HEK293 (cell line): Measurements from ENCODE around the gene NAV3.

Source experiments
- CTCF ChIA-PET: fragments of 350-600 bp; formaldehyde crosslinking; extraction: SDS; loops from one replicate; lab custom pipeline; 2021; ENCODE audit warnings: antibody characterized with exemption; lab: Yijun Ruan, JAX
- POLR2A ChIA-PET: fragments of 300-600 bp; formaldehyde crosslinking; extraction: SDS; loops from one replicate; lab custom pipeline; 2020; ENCODE audit warnings: antibody characterized with exemption, inconsistent platforms; lab: Yijun Ruan, JAX
- H3K27ac ChIP-seq: fragments of 200-500 bp; sonication (Bioruptor generic); 2 replicates; pipeline ENCODE4 v1.5.1; 2014; ENCODE audit warnings: low read depth, low read length, control low read depth, inconsistent platforms; ENCODE audit errors: extremely low read depth
- H3K36me3 ChIP-seq, 2 experiments: fragments of 200-500 bp in 1 of 2; sonication (Bioruptor generic) in 1 of 2; 1 replicate in 1 of 2; 2 replicates in 1 of 2; pipeline ENCODE4 v1.5.1; 2014 to 2017; ENCODE audit warnings: inconsistent platforms in 2 of 2, low read length in 2 of 2; ENCODE audit not compliant: control insufficient read depth in 2 of 2, insufficient read depth in 1 of 2
- H3K4me1 ChIP-seq: fragments of 200-500 bp; sonication (Bioruptor generic); 2 replicates; pipeline ENCODE4 v1.5.1; 2014; ENCODE audit warnings: mild to moderate bottlenecking, low read length, inconsistent platforms; ENCODE audit not compliant: control insufficient read depth, insufficient read depth
- H3K4me3 ChIP-seq: 2 replicates; pipeline ENCODE4 v1.5.1; 2011; ENCODE audit warnings: low read depth, mild to moderate bottlenecking, control low read depth, low read length, moderate library complexity
- H3K9me3 ChIP-seq: fragments of 200-500 bp; sonication (Bioruptor generic); 2 replicates; pipeline ENCODE4 v1.5.1; 2014; ENCODE audit warnings: low read depth, low read length, inconsistent platforms; ENCODE audit not compliant: control insufficient read depth, insufficient read depth
- FEZF1 ChIP-seq: fragments of 450-650 bp; formaldehyde crosslinking; IDR thresholded peaks from 2 replicates; pipeline ENCODE4 v1.5.1; 2016; ENCODE audit warnings: missing biosample characterization, missing genetic modification characterization
- HOXA7 ChIP-seq: sonication (generic); formaldehyde crosslinking; IDR thresholded peaks from 2 replicates; pipeline ENCODE4 v1.8.1; 2022; ENCODE audit warnings: missing genetic modification reagents, borderline replicate concordance
- PRDM1 ChIP-seq: fragments of 450-650 bp; formaldehyde crosslinking; IDR thresholded peaks from 2 replicates; pipeline ENCODE4; 2016; ENCODE audit warnings: missing biosample characterization, missing genetic modification characterization
- SP2 ChIP-seq: fragments of 450-650 bp; formaldehyde crosslinking; IDR thresholded peaks from 2 replicates; pipeline ENCODE4 v1.5.1; 2016; ENCODE audit warnings: missing biosample characterization, missing genetic modification characterization
- ZBTB10 ChIP-seq: fragments of 450-650 bp; formaldehyde crosslinking; IDR thresholded peaks from 2 replicates; pipeline ENCODE4 v1.5.1; 2016; ENCODE audit warnings: missing biosample characterization, missing genetic modification characterization
- ZFP41 ChIP-seq: fragments of 450-650 bp; formaldehyde crosslinking; IDR thresholded peaks from 2 replicates; pipeline ENCODE4 v1.5.1; 2016; ENCODE audit warnings: missing biosample characterization, missing genetic modification characterization, borderline replicate concordance
- ZNF146 ChIP-seq: fragments of 450-650 bp; formaldehyde crosslinking; IDR thresholded peaks from 2 replicates; pipeline ENCODE4 v1.5.1; 2016; ENCODE audit warnings: missing biosample characterization, missing genetic modification characterization
- ZNF248 ChIP-seq: fragments of 450-650 bp; formaldehyde crosslinking; IDR thresholded peaks from 2 replicates; pipeline ENCODE4 v1.5.1; 2017; ENCODE audit warnings: missing biosample characterization, missing genetic modification characterization
- ZNF26 ChIP-seq: fragments of 450-650 bp; formaldehyde crosslinking; IDR thresholded peaks from 2 replicates; pipeline ENCODE4 v1.5.1; 2016; ENCODE audit warnings: missing biosample characterization, missing genetic modification characterization
- ZNF335 ChIP-seq: fragments of 450-650 bp; formaldehyde crosslinking; conservative IDR thresholded peaks from 2 replicates; pipeline ENCODE4 v1.5.1; 2016; ENCODE audit warnings: missing biosample characterization, missing genetic modification characterization
- ZNF416 ChIP-seq: fragments of 450-650 bp; formaldehyde crosslinking; IDR thresholded peaks from 2 replicates; pipeline ENCODE4 v1.5.1; 2016; ENCODE audit warnings: missing biosample characterization, missing genetic modification characterization
- ZNF449 ChIP-seq: fragments of 450-650 bp; formaldehyde crosslinking; IDR thresholded peaks from 2 replicates; pipeline ENCODE4 v1.5.1; 2017; ENCODE audit warnings: missing biosample characterization, mild to moderate bottlenecking, missing genetic modification characterization, moderate library complexity
- ZNF514 ChIP-seq: fragments of 450-650 bp; formaldehyde crosslinking; IDR thresholded peaks from 2 replicates; pipeline ENCODE4 v1.5.1; 2016; ENCODE audit warnings: missing biosample characterization, missing genetic modification characterization
- ZNF561 ChIP-seq: fragments of 450-650 bp; IDR thresholded peaks from 2 replicates; pipeline ENCODE4 v1.5.1; 2018; ENCODE audit warnings: missing biosample characterization, missing genetic modification characterization, borderline replicate concordance
- ZNF585B ChIP-seq: fragments of 450-650 bp; formaldehyde crosslinking; IDR thresholded peaks from 2 replicates; pipeline ENCODE4 v1.5.1; 2016; ENCODE audit warnings: missing biosample characterization, missing genetic modification characterization
- ZNF654 ChIP-seq: fragments of 450-650 bp; formaldehyde crosslinking; IDR thresholded peaks from 2 replicates; pipeline ENCODE4 v1.5.1; 2016; ENCODE audit warnings: low read depth, missing biosample characterization, missing genetic modification characterization
- ZNF677 ChIP-seq: fragments of 450-650 bp; IDR thresholded peaks from 2 replicates; pipeline ENCODE4 v1.5.0; 2018; ENCODE audit warnings: missing biosample characterization, mild to moderate bottlenecking, missing genetic modification characterization, moderate library complexity
- ZNF704 ChIP-seq: fragments of 450-650 bp; formaldehyde crosslinking; IDR thresholded peaks from 2 replicates; pipeline ENCODE4 v1.5.1; 2016; ENCODE audit warnings: missing biosample characterization, missing genetic modification characterization
- ZNF707 ChIP-seq: fragments of 450-650 bp; formaldehyde crosslinking; IDR thresholded peaks from 2 replicates; pipeline ENCODE4 v1.5.1; 2016; ENCODE audit warnings: missing biosample characterization, missing genetic modification characterization
- ZSCAN23 ChIP-seq: fragments of 450-650 bp; formaldehyde crosslinking; IDR thresholded peaks from 2 replicates; pipeline ENCODE4 v1.5.1; 2016; ENCODE audit warnings: missing biosample characterization, missing genetic modification characterization

Gene NAV3

GRCh38 chr12:78146365-78146772 is 315.7 kb downstream of the NAV3 start:
- no peak overlapping the region for H3K27ac ChIP-seq
- ChIA-PET POLR2A (no interaction called here), CTCF (interaction anchor here (0.6 to 2.0 kb wide), 12 partner anchors 12 to 1009 kb away, joined by 3 to 11 read pairs (median 4); no protein-coding TSS in a partner anchor)
- TF ChIP-seq ZNF654 (peak; percentile 38), ZNF561 (tag by site-specific recombination) (no peak)
- no peaks in the 10 kb centered on the region for H3K4me1 ChIP-seq
- no peaks in the 10 kb centered on the region for H3K36me3 ChIP-seq
- no peak overlapping the region for H3K4me3 ChIP-seq
- H3K9me3 ChIP-seq = no peaks in the 10 kb centered on the region

- Histone ChIP-seq H3K27ac (no peak overlapping the region), H3K9me3 (no peaks in the 10 kb centered on the region), H3K4me3 (no peak overlapping the region), H3K36me3 (no peaks in the 10 kb centered on the region), H3K4me1 (no peaks in the 10 kb centered on the region)
- ChIA-PET POLR2A (no interaction called here), CTCF (no interaction called here)
- TF ChIP-seq ZNF514 (tag by site-specific recombination) (no peak), ZNF26 (no peak), ZNF707 (no peak), ZNF677 (tag by site-specific recombination) (no peak), FEZF1 (tag by site-specific recombination) (no peak), ZNF248 (no peak)
- TF ChIP-seq, all 188 proteins: peak for 0
These were observed 318.8 kb downstream of the NAV3 start for GRCh38 chr12:78149459-78149858.

GRCh38 chr12:78155546-78155945 is 324.9 kb downstream of the NAV3 start:
- Histone ChIP-seq H3K4me1 (no peaks in the 10 kb centered on the region), H3K36me3 (no peaks in the 10 kb centered on the region), H3K9me3 (no peaks in the 10 kb centered on the region), H3K4me3 (no peak overlapping the region), H3K27ac (no peak overlapping the region)
- ChIA-PET POLR2A (no interaction called here), CTCF (no interaction called here)
- no peak for TF ChIP-seq ZNF146 (tag by site-specific recombination)
- no peak for TF ChIP-seq ZBTB10 (tag by site-specific recombination)
- no peak for TF ChIP-seq ZNF449 (tag by site-specific recombination)
- no peak for TF ChIP-seq PRDM1 (tag by site-specific recombination)
- TF ChIP-seq ZNF704 (tag by site-specific recombination) = no peak
- no peak for TF ChIP-seq ZFP41
- no peak for TF ChIP-seq HOXA7
- no peak for TF ChIP-seq ZSCAN23 (tag by site-specific recombination)
- no peak for TF ChIP-seq ZNF585B (tag by site-specific recombination)
- TF ChIP-seq SP2 = no peak
- no peak for TF ChIP-seq ZNF335 (tag by site-specific recombination)
- no peak for TF ChIP-seq ZNF416 (tag by site-specific recombination)
